GM12878 (cell line): Measurements from ENCODE around the gene OXER1. TPM values are rescaled to one million over a fixed set of nuclear protein-coding genes. Genes with fewer than 3 reads are reported as not detected.

ENCODE experiments used
- CHD2 ChIP-seq: IDR thresholded peaks from 2 replicates; pipeline ENCODE4 v1.6.1; 2011; ENCODE audit warnings: low read depth, low read length, improper control_type of control experiment, borderline replicate concordance
- FOXK2 ChIP-seq: fragments of 450-650 bp; IDR thresholded peaks from 2 replicates; pipeline ENCODE4 v1.6.1; 2017; ENCODE audit warnings: mild to moderate bottlenecking, moderate library complexity
- FOXM1 ChIP-seq: IDR thresholded peaks from 2 replicates; pipeline ENCODE4 v1.6.1; 2012; ENCODE audit warnings: low read depth, mild to moderate bottlenecking, inconsistent platforms, low read length, moderate library complexity
- HDGF ChIP-seq: fragments of 450-650 bp; IDR thresholded peaks from 2 replicates; pipeline ENCODE4 v1.6.1; 2016; ENCODE audit warnings: antibody characterized with exemption
- IRF5 ChIP-seq: fragments of 450-650 bp; IDR thresholded peaks from 2 replicates; pipeline ENCODE4 v1.6.1; 2017; ENCODE audit warnings: borderline replicate concordance
- MEF2B ChIP-seq: fragments of 450-650 bp; IDR thresholded peaks from 2 replicates; pipeline ENCODE4 v1.6.1; 2018; ENCODE audit warnings: mild to moderate bottlenecking, moderate library complexity; ENCODE audit not compliant: partially characterized antibody, poor library complexity, severe bottlenecking
- NBN ChIP-seq: fragments of 450-650 bp; IDR thresholded peaks from 2 replicates; pipeline ENCODE4 v1.6.1; 2016
- NR2C1 ChIP-seq: fragments of 450-650 bp; IDR thresholded peaks from 2 replicates; pipeline ENCODE4 v1.6.1; 2017; ENCODE audit warnings: antibody characterized with exemption, mild to moderate bottlenecking, moderate library complexity
- REST ChIP-seq: IDR thresholded peaks from 2 replicates; pipeline ENCODE4 v1.6.1; 2012; ENCODE audit warnings: mild to moderate bottlenecking, low read depth, low read length
- SIN3A ChIP-seq: IDR thresholded peaks from 2 replicates; pipeline ENCODE4 v1.6.1; 2012; ENCODE audit warnings: low read depth, low read length, improper control_type of control experiment
- SIX5 ChIP-seq: IDR thresholded peaks from 2 replicates; pipeline ENCODE4 v1.6.1; 2011; ENCODE audit warnings: mild to moderate bottlenecking, low read depth, low read length, moderate library complexity; ENCODE audit not compliant: severe bottlenecking
- SMC3 ChIP-seq: IDR thresholded peaks from 2 replicates; pipeline ENCODE4 v1.6.1; 2011; ENCODE audit warnings: low read length, improper control_type of control experiment, borderline replicate concordance
- ZNF274 ChIP-seq: IDR thresholded peaks from one replicate; pipeline ENCODE4 v1.8.0; 2011; ENCODE audit not compliant: insufficient read length, insufficient read depth
- polyA plus RNA-seq, 11 experiments: library from polyadenylated mRNA; depleted of rRNA in 4 of 11; unstranded in 6 of 11; stranded (reverse) in 5 of 11; fragments of >200 nt; fragmentation: Nextera tagmentation in 4 of 11; fragmentation: Illumina TruSeq in 1 of 11; extraction: Ambion mirVana in 4 of 11; extraction: Trizol in 1 of 11; gene quantifications; 1 replicate in 1 of 11; 2 replicates in 10 of 11; pipeline versions ENCODE4 v1.2.1 to v1.2.3, GENCODE V29; 2011 to 2016; ENCODE audit warnings: inconsistent platforms in 2 of 11, missing spikeins in 2 of 11, low read depth in 1 of 11
- total RNA-seq, 4 experiments: library from RNA; depleted of rRNA in 3 of 4; stranded (reverse); fragments of >200 nt in 3 of 4; fragmentation: Illumina TruSeq in 1 of 4; extraction: Trizol in 1 of 4; gene quantifications; 2 replicates each; pipeline versions ENCODE4 v1.2.1 to v1.2.3, GENCODE V29; 2013 to 2021

The OXER1 gene
- total and polyA plus RNA-seq, 10 of the 15 experiments (the other 5 are each of a cell fraction or from before 2014, with no cell fraction given): 0.11 to 8.6 (median 3.3) TPM

GRCh38 chr2:42796427-42797248 lies 32.7 kb upstream of the OXER1 start (continued):
- TF ChIP-seq IRF5: peak; percentile 21; the same call in 1 of the 2 replicates
- no peak for TF ChIP-seq REST
- peak; percentile 84 for TF ChIP-seq NBN
- TF ChIP-seq HDGF: no peak
- TF ChIP-seq FOXK2: no peak
- TF ChIP-seq SMC3: no peak
- 0 out of 2 replicates have a peak, but pooled peaks have one; percentile 9 for TF ChIP-seq CHD2
- no peak for TF ChIP-seq SIX5
- TF ChIP-seq FOXM1: peak; percentile 84; the same call in 1 of the 2 replicates
- TF ChIP-seq MEF2B: peak; percentile 33
- no peak for TF ChIP-seq SIN3A
- TF ChIP-seq NR2C1: no peak
- no peak for TF ChIP-seq ZNF274
- TF ChIP-seq, all 136 proteins: peak for 44
